OCI-LY1 (cell line): ENCODE results near the gene PRXL2C.

ENCODE experiments used
- EZH2 ChIP-seq: fragments of 200-600 bp; sonication (generic), shearing (Covaris generic); IDR thresholded peaks from 2 replicates; pipeline ENCODE4 v1.8.0; 2017; ENCODE audit warnings: borderline replicate concordance, mixed run types, mild to moderate bottlenecking, antibody characterized with exemption, low read length, moderate library complexity, mixed read lengths
- TF ChIP-seq, protein P1 (sequence below): fragments of 200-600 bp; sonication (generic), shearing (Covaris generic); IDR thresholded peaks from 2 replicates; pipeline ENCODE4 v1.5.1; 2017; ENCODE audit warnings: mild to moderate bottlenecking, antibody characterized with exemption, low read length, moderate library complexity, mixed read lengths

DNA sequence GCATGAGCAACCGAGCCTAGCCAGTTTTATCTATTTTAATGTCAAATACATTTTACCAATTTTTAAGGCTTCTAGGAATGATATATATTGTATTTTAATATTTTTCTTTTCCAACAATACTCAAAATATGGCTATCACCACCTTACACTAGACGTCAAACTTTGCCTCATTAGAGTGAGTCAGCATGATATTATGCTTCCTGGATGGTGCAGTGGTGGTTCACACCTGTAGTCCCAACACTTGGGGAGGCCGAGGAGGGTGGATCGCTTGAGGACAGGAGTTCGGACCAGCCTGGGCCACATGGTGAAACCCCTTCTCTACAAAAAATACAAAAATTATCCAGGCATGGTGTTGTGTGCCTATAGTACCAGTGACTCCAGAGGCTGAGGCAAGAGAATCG lies 28.2 kb downstream of the PRXL2C start:
- TF ChIP-seq, protein P1, sequence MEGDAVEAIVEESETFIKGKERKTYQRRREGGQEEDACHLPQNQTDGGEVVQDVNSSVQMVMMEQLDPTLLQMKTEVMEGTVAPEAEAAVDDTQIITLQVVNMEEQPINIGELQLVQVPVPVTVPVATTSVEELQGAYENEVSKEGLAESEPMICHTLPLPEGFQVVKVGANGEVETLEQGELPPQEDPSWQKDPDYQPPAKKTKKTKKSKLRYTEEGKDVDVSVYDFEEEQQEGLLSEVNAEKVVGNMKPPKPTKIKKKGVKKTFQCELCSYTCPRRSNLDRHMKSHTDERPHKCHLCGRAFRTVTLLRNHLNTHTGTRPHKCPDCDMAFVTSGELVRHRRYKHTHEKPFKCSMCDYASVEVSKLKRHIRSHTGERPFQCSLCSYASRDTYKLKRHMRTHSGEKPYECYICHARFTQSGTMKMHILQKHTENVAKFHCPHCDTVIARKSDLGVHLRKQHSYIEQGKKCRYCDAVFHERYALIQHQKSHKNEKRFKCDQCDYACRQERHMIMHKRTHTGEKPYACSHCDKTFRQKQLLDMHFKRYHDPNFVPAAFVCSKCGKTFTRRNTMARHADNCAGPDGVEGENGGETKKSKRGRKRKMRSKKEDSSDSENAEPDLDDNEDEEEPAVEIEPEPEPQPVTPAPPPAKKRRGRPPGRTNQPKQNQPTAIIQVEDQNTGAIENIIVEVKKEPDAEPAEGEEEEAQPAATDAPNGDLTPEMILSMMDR: no peak
- TF ChIP-seq EZH2: no peak
